Mesenteric fat pad (tissue), 1 donor: Measurements from ENCODE around the gene CCND1. TPM values are rescaled to one million over a fixed set of nuclear protein-coding genes. Genes with fewer than 3 reads are reported as not detected.

ENCODE experiments used
- DNase-seq: peaks from one replicate; pipeline ENCODE4 v3.0.0-alpha.2; 2020; ENCODE audit warnings: low spot score
- total RNA-seq: library from RNA; stranded (reverse); fragmentation: NEBNext Ultra II Directional; extraction: Animal tissue kit (Norgen Biotek cat#: 25700); gene quantifications from one replicate; pipeline ENCODE4 v1.2.1, GENCODE V29; 2021
- donor health status: DM: yes; HTN: yes; CAD: no.

CCND1 gene
- total RNA-seq, 1 donor from 2014 or later, result 788 TPM

GRCh38 chr11:69651834-69652620 is 11.1 kb downstream of the CCND1 start:
- DNase-seq, result no peak

- DNase-seq, result no peak
These were observed 12.0 kb downstream of the CCND1 start for GRCh38 chr11:69652999-69653398.

- DNase-seq, result no peak
These were observed 12.5 kb downstream of the CCND1 start for GRCh38 chr11:69653406-69653960.

GRCh38 chr11:69654001-69654659 is 13.2 kb downstream of the CCND1 start:
- DNase-seq, result no peak

GRCh38 chr11:69654660-69655478 is 13.9 kb downstream of the CCND1 start:
- DNase-seq, result no peak

GRCh38 chr11:69655479-69656428 is 14.8 kb downstream of the CCND1 start:
- DNase-seq, result no peak

GRCh38 chr11:69656536-69657455 is 15.8 kb downstream of the CCND1 start:
- DNase-seq, result no peak

GRCh38 chr11:69657456-69657910 is 16.5 kb downstream of the CCND1 start:
- DNase-seq, result no peak

GRCh38 chr11:69657911-69658625 is 17.1 kb downstream of the CCND1 start:
- DNase-seq, result no peak

- no peak for DNase-seq
These were observed 17.9 kb downstream of the CCND1 start for GRCh38 chr11:69658626-69659450.

- DNase-seq, result no peak
These were observed 18.6 kb downstream of the CCND1 start for GRCh38 chr11:69659591-69659990.

GRCh38 chr11:69660001-69660500 is 19.1 kb downstream of the CCND1 start:
- no peak for DNase-seq

GRCh38 chr11:69661413-69661715 is 20.4 kb downstream of the CCND1 start:
- no peak for DNase-seq

GRCh38 chr11:69662021-69662698 is 21.2 kb downstream of the CCND1 start:
- no peak for DNase-seq

GRCh38 chr11:69662806-69663205 is 21.9 kb downstream of the CCND1 start:
- DNase-seq, result no peak

GRCh38 chr11:69663326-69663725 is 22.4 kb downstream of the CCND1 start:
- DNase-seq, result no peak
